Prostate gland (tissue), 2 donors: ENCODE measurements around the gene FRMD3.

ENCODE experiments used
- CTCF ChIP-seq, 4 experiments: fragments of 200-600 bp in 2 of 4; fragments of 450-650 bp in 2 of 4; sonication (generic) in 2 of 4; IDR thresholded peaks; 1 replicate in 3 of 4; 2 replicates in 1 of 4; pipeline ENCODE4 v1.5.1; 2016 to 2019; ENCODE audit warnings: antibody characterized with exemption in 4 of 4, mild to moderate bottlenecking in 2 of 4, moderate library complexity in 2 of 4
- POLR2A ChIP-seq: fragments of 450-650 bp; IDR thresholded peaks from one replicate; pipeline ENCODE4 v1.6.1; 2016; ENCODE audit warnings: antibody characterized with exemption, mild to moderate bottlenecking
- POLR2AphosphoS5 ChIP-seq: sonication (generic); formaldehyde crosslinking; IDR thresholded peaks from one replicate; pipeline ENCODE4 v1.6.1; 2017; ENCODE audit warnings: antibody characterized with exemption

- TF ChIP-seq POLR2A (no peak), POLR2AphosphoS5 (no peak), CTCF (IDR thresholded peaks at IDR 0.05) (no peak)
Measured at GRCh38 chr9:83466351-83466750, 71.8 kb downstream of the FRMD3 start.
